GM19025 (cell line): ENCODE measurements around the gene GNAL.
"Not testable (repeated sequence)": the region's sequence is repeated elsewhere in the genome, so short reads cannot be mapped to it uniquely, and the experiment has no call there.

Experiments
- ATAC-seq: cut with Tn5 transposase; IDR thresholded peaks from one replicate; pipeline ENCODE4 v1.9.1; 2021; ENCODE audit warnings: mild to moderate bottlenecking, low read depth, moderate library complexity; ENCODE audit not compliant: unreplicated experiment

Gene GNAL

DNA sequence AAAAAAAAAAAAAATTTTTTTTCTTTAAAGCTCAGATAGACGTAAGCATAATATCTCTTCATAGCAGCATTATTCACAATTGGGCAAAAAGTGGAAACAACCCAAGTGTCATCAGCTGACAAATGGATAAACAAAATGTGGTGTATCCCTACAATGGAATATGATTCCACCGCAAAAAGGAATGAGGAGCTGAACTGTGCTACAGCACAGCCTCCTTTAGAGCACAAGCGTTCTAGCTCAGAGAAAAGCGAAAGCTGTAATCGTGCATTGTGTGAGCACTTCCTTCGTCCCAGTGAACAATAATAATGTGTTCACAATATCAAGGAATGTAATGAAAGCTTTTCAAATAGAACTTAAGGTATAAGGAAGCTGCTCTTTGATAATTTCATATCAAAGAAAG is 150.5 kb downstream of the GNAL start:
- ATAC-seq: no peak

DNA sequence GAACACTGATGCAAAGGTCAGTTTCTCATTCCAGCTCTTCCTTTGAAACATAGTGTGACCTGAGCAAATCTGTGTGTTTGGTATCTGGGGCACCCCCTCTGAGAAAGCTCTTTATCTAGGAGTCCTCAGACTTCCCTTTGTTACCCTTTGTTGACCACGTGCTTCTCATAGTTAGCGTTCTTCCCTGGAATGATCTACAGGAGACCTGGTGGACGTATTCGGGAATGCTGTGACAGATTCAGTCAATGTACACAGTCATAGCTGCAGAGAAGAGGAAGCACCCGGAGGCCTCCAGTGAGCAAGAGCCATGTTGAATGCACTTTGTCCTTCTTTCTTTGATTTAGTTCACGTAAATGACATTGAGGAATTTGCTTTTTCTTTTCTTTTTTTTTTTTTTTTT is 151.4 kb downstream of the GNAL start:
- no peak for ATAC-seq

DNA sequence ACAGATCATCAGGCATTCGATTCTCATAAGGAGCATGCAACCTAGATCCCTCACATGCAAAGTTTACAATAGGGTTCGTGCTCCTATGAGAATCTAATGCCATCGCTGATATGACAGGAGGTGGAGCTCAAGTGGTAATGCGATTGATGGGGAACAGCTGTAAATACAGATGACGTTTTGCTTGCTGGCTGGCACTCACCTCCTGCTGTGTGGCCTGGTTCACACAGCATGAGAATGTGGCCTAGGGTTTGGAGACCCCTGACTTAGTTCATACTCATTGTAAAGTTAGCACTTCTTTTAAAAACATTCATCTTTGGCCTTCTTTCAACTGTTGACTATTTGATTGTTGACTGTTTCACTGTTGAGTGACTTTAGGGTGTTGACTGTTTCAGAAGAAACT is 153.5 kb downstream of the GNAL start:
- no peak for ATAC-seq

DNA sequence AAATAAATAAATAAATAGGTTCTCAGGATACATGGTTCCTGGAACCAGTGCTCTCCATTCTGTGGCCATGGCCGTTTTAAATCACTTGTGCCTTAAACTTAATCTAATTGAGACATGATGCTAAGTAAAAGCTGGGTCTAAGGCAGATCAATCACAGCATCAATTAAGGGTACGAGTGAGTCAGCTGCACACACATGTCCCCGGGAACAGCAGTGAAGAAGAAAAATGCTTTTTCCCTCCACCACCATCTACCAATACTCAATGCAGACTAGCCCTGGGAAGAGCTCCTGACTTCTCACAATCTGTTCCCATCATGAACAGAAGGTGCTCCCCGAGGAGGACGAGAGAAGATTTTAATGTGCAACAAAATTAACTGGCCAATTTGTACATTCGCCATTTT is 155.4 kb downstream of the GNAL start:
- no peak for ATAC-seq

- ATAC-seq: no peak
Measured at GRCh38 chr18:11845654-11846053, 156.6 kb downstream of the GNAL start.

DNA sequence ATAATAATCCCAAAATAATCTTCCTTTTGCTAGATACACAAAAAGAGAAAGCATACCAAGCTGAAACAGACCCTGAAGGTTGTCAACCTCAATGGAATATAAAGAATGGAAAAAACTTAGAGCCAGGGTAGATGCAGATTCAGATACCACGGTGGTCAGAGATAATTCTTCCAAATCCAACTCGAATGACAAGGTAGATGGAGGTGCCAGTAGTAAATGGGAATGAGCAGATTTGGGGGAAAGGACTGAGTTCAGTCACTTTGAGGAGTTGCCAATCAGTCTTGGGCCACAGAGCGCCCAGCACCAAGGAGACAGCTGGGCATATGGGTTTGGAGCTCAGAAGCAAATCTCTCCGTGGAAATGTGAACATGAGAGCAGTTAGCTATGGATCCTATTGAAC is 158.7 kb downstream of the GNAL start:
- ATAC-seq: no peak

DNA sequence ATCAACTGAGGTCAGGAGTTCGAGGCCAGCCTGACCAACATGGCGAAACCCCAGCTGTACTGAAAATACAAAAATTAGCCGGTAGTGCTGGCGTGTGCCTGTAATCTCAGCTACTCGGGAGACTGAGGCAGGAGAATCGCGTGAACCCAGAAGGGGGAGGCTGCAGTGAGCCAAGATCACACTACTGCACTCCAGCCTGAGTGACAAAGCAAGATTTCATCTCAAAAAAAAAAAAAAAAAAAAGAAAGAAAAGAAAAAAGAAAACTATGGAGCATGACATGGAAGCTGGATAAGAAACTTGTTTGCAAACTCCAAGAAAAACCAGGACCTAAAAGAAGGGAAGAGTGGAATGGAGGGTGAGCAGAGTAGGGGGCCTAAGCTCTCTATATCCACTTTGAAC is 160.2 kb downstream of the GNAL start:
- ATAC-seq: no peak

DNA sequence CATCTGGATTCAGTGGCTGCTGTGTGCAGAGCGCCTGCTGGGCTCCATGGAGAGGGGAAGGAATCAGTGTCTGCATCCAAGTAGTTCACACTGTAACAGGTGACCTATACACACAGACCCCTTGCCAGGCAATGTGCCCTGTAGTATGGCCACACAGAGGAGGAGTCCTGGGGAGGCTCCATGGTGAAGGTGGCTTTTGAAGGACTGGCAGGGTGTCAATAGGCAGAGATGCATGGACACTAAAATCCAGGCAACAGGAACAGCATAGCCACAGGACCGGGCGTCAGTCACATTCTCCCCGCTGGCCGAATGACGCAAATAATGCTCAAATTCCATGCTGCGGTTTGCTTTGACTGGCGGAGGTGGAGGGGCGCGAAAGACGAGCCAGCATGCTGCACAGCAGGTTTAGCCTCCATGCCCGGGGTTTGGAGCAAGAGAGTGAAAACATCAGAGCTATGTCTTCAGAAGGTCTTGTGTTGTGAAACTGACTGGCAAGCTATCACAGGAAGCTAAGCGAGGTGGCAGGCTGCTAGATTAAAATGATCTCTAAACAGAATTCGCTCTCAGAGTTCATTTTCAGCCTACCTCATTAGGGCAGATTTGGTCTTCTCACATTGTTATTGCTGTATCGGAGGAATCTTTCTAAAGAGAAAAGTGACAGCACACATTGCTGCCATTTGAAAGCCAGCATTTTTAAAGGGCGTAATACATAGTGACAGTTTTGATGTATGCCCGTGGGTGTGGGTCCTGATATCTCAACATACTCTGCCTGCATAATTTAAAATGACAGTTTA is 161.0 kb downstream of the GNAL start:
- ATAC-seq: no peak

DNA sequence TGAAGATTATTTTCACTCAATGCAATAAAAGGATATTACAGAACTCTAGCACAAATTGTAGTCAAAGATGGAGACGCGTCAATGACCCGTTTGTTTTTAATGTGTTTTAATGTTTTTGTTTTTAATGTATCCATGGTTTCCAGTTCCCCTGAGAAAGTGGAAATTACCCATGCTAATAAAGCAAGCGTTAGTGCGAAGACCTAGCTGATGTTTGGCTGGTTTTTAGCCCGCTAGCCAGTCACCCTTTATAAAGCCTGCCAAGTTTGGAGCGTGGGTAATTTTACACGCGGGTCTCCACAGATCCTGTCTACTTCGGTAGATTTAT is 161.7 kb downstream of the GNAL start:
- no peak for ATAC-seq

DNA sequence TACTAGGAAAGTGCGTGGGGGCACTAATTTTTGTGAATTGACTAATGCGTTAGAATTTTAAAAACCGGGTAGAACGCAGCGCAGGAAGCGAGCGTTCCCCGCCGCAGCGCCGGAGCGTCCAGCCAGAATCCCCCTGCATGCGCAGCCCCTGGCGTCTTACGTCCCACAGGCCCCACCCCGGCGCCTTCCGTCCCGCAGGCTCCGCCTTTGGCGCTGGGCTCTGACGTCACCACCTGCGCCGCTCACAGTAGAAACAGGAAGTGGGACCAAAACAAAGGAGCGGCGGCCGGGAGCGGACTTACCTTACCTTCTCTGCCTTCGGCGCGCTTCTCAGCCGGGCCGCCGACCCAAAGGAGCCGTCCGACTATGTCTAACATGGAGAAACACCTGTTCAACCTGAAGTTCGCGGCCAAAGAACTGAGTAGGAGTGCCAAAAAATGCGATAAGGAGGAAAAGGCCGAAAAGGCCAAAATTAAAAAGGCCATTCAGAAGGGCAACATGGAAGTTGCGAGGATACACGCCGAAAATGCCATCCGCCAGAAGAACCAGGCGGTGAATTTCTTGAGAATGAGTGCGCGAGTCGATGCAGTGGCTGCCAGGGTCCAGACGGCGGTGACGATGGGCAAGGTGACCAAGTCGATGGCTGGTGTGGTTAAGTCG is 162.2 kb downstream of the GNAL start, which contains the start of gene CHMP1B:
Gene CHMP1B (plus strand): TSS at position 268 of the 660 bp plus-strand sequence. CDS start 99 bp downstream, at position 367.
- peak; percentile 98 for ATAC-seq

- no peak for ATAC-seq
Measured at GRCh38 chr18:11851806-11852337, 162.8 kb downstream of the GNAL start.

DNA sequence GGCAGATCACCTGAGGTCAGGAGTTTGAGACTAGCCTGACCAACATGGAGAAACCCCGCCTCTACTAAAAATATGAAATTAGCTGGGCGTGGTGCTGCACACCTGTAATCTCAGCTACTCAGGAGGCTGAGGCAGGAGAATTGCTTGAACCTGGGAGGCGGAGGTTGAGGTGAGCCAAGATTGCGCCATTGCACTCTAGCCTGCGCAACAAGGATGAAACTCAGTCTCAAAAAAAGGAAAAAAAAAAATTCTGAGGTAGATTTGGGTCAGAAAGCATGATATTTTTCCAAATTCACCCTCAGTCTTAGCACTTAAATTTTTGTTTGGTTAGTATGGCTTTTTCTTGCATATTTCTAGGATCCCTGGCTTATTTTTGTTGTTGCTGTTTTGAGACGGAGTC is 165.5 kb downstream of the GNAL start:
- not testable (repeated sequence) for ATAC-seq

- ATAC-seq: no peak
Measured at GRCh38 chr18:11857177-11857887, 168.3 kb downstream of the GNAL start.

- no peak for ATAC-seq
Measured at GRCh38 chr18:11859282-11859830, 170.3 kb downstream of the GNAL start.

- ATAC-seq: no peak
Measured at GRCh38 chr18:11859903-11860407, 170.9 kb downstream of the GNAL start.

DNA sequence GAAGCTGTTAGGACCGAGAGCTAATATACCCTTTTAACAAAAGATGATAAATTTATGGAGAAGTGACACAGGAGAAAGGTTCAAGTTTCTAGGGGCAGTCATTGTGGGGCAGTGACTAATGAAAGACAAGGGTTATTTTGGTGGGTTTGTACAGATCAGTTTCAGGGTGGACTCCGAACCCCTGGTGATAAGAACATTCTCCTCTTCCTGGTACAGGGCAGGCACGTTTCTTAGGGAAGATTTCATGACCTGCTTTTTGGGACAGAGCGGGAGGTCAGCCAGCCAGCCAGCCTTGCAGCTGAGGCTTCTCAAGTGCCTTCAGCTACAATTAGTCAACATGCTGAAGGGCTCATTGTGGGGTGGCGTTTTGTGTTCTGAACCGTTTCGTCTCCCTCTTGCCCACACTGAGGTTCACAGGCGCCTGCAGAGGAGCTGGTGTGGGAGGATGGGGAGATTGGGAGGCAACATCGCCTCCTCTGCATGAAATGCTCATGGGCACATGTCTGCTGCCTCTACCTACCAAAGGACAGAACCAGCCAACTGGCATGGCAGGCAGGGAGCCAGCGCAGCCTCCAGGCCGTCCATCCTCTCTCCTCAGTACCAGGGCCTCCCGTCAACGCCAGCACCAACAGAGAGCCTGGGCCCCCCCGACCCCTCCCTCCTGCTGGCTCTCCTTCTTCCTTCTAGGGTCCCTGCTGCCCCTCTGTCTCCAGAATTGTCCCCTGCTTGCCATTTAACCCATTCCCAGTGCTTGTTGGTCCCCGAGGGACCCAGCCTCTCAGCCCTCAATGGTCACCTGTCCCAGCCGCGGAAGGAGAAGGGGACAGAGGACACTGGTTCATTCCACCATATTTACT is 171.8 kb downstream of the GNAL start:
- ATAC-seq: no peak

GRCh38 chr18:11861583-11862288 is 172.7 kb downstream of the GNAL start:
- no peak for ATAC-seq

DNA sequence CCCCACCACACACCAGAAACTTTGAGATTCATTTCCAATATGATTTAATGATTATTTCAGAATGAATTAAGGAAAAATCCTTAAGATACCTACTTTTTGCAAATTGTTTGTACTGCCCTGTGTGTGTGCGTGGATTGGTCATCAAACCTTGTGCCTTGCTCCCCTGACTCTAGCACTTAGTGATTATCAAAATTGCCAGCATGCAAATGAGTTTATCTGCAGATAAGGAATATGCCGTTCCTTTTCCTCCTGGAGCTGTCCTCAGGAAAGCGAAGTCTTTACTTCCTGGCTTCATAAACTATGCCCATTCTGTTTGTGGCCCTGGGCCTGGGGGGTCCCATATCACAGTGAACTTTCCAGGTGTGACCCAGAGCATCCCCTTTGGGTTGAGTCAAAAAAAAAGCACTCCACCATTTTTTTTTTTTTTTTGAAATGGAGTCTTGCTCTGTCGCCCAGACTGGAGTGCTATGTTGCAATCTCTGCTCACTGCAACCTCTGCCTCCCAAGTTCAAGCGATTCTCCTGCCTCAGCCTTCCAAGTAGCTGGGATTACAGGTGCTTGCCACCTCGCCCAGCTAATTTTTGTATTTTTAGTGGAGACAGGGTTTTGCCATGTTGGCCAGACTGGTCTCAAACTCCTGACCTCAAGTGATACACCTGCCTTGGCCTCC is 173.5 kb downstream of the GNAL start:
- ATAC-seq: no peak

GRCh38 chr18:11864471-11864870 is 175.4 kb downstream of the GNAL start:
- ATAC-seq: no peak
